Measurements from ENCODE around the gene DNM3.

The DNM3 gene

DNA sequence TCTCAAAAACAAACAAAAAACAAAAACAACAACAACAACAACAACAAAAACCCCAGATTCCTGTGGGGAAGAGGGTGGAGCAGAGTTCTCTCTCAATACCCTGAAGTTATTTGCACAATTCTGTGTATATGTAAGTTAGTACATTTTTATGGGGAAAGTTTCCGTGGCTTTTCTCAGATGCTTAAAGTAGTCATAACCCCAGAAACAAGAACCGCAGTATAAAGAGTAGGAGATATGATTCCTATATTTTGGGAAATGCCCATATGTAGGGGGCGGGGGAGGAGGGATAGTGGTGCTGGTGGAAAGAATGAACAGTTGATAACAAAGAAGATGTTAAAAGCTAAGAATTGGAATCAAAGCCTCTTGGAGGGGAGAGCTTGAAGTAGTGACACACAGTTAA, 131.5 kb downstream of the DNM3 start:
- no peak for DNase-seq (ENCODE audit: low spot score)
- in situ Hi-C loops (cut with MboI; ENCODE audit: low sequenced_read_pairs, unreplicated experiment): no loop called here
- TF ChIP-seq, protein P1, sequence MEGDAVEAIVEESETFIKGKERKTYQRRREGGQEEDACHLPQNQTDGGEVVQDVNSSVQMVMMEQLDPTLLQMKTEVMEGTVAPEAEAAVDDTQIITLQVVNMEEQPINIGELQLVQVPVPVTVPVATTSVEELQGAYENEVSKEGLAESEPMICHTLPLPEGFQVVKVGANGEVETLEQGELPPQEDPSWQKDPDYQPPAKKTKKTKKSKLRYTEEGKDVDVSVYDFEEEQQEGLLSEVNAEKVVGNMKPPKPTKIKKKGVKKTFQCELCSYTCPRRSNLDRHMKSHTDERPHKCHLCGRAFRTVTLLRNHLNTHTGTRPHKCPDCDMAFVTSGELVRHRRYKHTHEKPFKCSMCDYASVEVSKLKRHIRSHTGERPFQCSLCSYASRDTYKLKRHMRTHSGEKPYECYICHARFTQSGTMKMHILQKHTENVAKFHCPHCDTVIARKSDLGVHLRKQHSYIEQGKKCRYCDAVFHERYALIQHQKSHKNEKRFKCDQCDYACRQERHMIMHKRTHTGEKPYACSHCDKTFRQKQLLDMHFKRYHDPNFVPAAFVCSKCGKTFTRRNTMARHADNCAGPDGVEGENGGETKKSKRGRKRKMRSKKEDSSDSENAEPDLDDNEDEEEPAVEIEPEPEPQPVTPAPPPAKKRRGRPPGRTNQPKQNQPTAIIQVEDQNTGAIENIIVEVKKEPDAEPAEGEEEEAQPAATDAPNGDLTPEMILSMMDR (IDR thresholded peaks at IDR 0.05; ENCODE audit: borderline replicate concordance, control extremely low read depth, extremely low read depth, insufficient read depth, missing control alignments): no peak

DNA sequence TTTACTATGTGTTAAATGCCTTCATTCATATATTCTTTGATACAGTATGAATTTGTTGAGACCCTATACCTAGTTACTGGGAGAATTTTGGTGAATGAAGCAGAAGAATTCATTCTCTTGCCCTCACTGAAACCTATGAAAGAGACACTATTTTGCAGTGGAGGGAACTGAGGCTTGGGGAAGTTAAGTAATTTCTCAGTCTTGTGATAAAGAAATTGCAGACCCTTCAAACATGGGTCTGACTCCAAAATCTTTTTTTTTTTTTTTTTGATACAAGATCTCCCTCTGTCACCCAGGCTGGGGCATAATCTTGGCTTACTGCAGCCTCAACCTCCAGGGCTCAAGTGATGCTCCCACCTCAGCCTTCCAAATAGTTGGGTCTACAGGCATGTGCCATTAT, 132.1 kb downstream of the DNM3 start:
- TF ChIP-seq, protein P1 (IDR thresholded peaks at IDR 0.05; ENCODE audit: borderline replicate concordance, control extremely low read depth, extremely low read depth, insufficient read depth, missing control alignments): no peak
- no peak for DNase-seq (ENCODE audit: low spot score)
- in situ Hi-C loops (cut with MboI; ENCODE audit: low sequenced_read_pairs, unreplicated experiment): no loop called here

DNA sequence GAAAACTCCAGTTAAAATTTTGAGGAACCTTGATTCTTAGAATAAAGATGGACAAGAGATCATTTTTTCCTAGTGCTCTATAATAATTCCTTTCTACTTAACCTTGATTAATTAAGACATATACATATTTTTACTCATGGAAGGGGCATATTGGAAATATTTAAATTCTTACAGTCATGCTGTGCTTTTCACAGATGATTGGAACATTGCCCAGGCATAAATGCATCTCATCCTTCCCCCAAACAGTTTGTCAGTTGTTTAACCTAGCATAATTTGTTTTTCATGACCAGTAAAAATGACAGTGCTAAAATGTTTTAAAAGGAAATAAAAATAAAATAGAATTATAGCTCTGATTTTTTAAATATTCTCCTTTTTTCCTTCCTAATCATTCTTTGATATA, 140.0 kb downstream of the DNM3 start:
- DNase-seq (ENCODE audit: low spot score): no peak
- in situ Hi-C loops (cut with MboI; ENCODE audit: low sequenced_read_pairs, unreplicated experiment): loop anchor here (10.0 to 25.0 kb wide), 2 partner anchors 177 to 319 kb away; partner anchors contain the start of gene MYOC
- TF ChIP-seq, protein P1 (IDR thresholded peaks at IDR 0.05; ENCODE audit: borderline replicate concordance, control extremely low read depth, extremely low read depth, insufficient read depth, missing control alignments): no peak

DNA sequence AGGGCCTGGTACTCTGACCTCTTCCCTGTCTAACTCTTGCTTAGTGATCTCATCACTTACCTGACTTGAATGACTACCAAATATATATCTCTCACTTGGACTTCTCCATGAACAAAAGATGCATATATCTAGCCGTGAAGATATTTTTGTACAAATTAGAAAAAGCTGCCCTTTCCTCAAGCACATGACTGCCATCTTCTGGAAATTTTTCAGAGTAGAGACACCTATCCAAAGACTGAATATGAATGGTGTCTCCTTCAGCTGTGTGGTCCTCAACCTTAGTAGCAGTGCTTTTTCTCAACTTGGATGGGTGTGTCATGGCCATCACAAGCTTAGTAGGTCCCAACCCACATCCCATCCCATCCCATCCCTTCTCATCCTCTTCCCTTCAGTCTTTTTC, 142.3 kb downstream of the DNM3 start:
- no peak for DNase-seq (ENCODE audit: low spot score)
- TF ChIP-seq, protein P1 (IDR thresholded peaks at IDR 0.05; ENCODE audit: borderline replicate concordance, control extremely low read depth, extremely low read depth, insufficient read depth, missing control alignments): no peak
- in situ Hi-C loops (cut with MboI; ENCODE audit: low sequenced_read_pairs, unreplicated experiment): loop anchor here (10.0 to 25.0 kb wide), 2 partner anchors 179 to 321 kb away; partner anchors contain the start of gene MYOC

DNA sequence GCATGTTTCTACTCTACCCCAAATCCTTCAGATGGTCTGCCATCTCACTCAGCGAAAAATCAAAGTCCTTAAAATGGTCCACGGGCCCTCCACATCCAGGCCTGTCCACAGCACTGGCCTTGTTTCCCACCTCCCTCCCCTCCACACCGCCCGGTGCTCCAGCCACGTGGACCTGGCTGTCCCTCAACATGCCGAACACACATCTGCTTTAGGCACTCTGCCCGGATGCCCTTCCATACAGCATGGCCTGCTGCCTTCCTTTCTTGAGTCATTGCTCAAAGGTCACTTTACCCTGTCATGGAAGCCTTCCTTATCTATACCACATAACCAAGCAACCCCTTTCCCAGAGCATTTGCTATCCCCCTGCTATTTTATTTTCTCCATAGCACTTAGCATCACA, 143.0 kb downstream of the DNM3 start:
- TF ChIP-seq, protein P1 (IDR thresholded peaks at IDR 0.05; ENCODE audit: borderline replicate concordance, control extremely low read depth, extremely low read depth, insufficient read depth, missing control alignments): no peak
- in situ Hi-C loops (cut with MboI; ENCODE audit: low sequenced_read_pairs, unreplicated experiment): loop anchor here (10.0 to 25.0 kb wide), 2 partner anchors 179 to 322 kb away; partner anchors contain the start of gene MYOC
- no peak for DNase-seq (ENCODE audit: low spot score)

DNA sequence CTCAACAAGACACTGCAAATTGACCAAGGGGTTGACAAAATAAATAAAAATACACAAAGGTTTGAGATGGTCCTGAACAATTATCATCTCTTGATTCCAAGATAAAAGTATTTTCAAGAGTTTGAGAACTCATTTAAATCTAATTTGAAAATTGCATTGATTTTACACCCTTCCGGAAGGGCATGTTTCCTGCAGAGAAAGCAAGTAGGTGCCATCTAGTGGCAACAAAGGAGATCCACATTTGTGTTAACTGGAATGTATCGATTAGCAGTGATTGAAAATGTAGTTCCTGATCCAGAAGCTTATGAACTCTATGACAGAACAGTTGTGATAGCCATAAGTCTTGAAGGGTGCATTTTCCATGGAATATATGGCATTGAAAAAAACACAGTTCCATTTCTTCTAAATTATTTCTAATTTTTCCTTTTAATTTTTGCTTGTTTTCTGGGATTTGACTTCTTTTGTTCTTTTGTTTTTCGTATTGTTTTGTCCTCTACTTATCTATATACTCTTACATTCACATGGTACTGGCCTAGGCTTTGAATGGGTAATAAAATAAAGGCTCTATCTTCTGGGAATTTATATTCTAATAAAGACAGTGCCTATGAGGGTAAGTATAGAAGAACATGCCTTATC, 143.7 kb downstream of the DNM3 start:
- in situ Hi-C loops (cut with MboI; ENCODE audit: low sequenced_read_pairs, unreplicated experiment): loop anchor here (10.0 to 25.0 kb wide), 2 partner anchors 180 to 323 kb away; partner anchors contain the start of gene MYOC
- TF ChIP-seq, protein P1 (IDR thresholded peaks at IDR 0.05; ENCODE audit: borderline replicate concordance, control extremely low read depth, extremely low read depth, insufficient read depth, missing control alignments): peak; percentile 73

More for the DNA sequence above, 143.7 kb downstream of the DNM3 start:
- DNase-seq (ENCODE audit: low spot score): peak; percentile 38

Measured in GM13976 (cell line).